BE2C (cell line): ENCODE results near the gene CLCNKB.
"Not testable (repeated sequence)": the region's sequence is repeated elsewhere in the genome, so short reads cannot be mapped to it uniquely, and the experiment has no call there.

Source experiments
- DNase-seq: peaks from one replicate; pipeline ENCODE4 v3.0.0-alpha.2; 2020
- H3K27me3 ChIP-seq: fragments of 250-450 bp; sonication (Bioruptor Pico); 2 replicates; pipeline ENCODE4 v1.5.1; 2020; ENCODE audit warnings: mild to moderate bottlenecking
- H3K36me3 ChIP-seq: fragments of 250-450 bp; sonication (Bioruptor Pico); 2 replicates; pipeline ENCODE4 v1.5.1; 2020; ENCODE audit warnings: mild to moderate bottlenecking
- H3K4me1 ChIP-seq: fragments of 250-450 bp; sonication (Bioruptor Pico); 2 replicates; pipeline ENCODE4 v1.5.1; 2020
- H3K4me3 ChIP-seq: 2 replicates; pipeline ENCODE4 v1.5.1; 2011; ENCODE audit warnings: low read depth, low read length
- H3K9me3 ChIP-seq: fragments of 250-450 bp; sonication (Bioruptor Pico); 2 replicates; pipeline ENCODE4 v1.5.1; 2020
- CTCF ChIP-seq: IDR thresholded peaks from 2 replicates; pipeline ENCODE4 v1.5.1; 2012; ENCODE audit warnings: mild to moderate bottlenecking, low read depth, low read length

Gene CLCNKB

GRCh38 chr1:16022393-16022792, 21.2 kb upstream of the CLCNKB start:
- no peak overlapping the region for H3K4me3 ChIP-seq
- H3K9me3 ChIP-seq, result no peaks in the 10 kb centered on the region
- peaks cover 21% of the 10 kb centered on the region for H3K4me1 ChIP-seq
- H3K27me3 ChIP-seq, result no peaks in the 10 kb centered on the region
- TF ChIP-seq CTCF, result no peak
- no peak for DNase-seq
- H3K36me3 ChIP-seq, result no peaks in the 10 kb centered on the region

- no peak for TF ChIP-seq CTCF
- Histone ChIP-seq H3K9me3 (no peaks in the 10 kb centered on the region), H3K27me3 (no peaks in the 10 kb centered on the region), H3K4me3 (no peak overlapping the region), H3K36me3 (no peaks in the 10 kb centered on the region), H3K4me1 (peaks cover 13% of the 10 kb centered on the region; the same call in 1 of the 2 replicates)
- DNase-seq, result no peak
Measured at GRCh38 chr1:16023050-16023653, 20.4 kb upstream of the CLCNKB start.

GRCh38 chr1:16026302-16026701, 17.3 kb upstream of the CLCNKB start:
- not testable (repeated sequence) for H3K4me1 ChIP-seq, H3K9me3 ChIP-seq, DNase-seq, H3K36me3 ChIP-seq, H3K27me3 ChIP-seq, H3K4me3 ChIP-seq

GRCh38 chr1:16026723-16027484, 16.7 kb upstream of the CLCNKB start:
- DNase-seq, result peak; percentile 69
- Histone ChIP-seq H3K9me3 (no peaks in the 10 kb centered on the region), H3K4me1 (no peaks in the 10 kb centered on the region), H3K36me3 (no peaks in the 10 kb centered on the region), H3K4me3 (no peak overlapping the region), H3K27me3 (no peaks in the 10 kb centered on the region)
- TF ChIP-seq CTCF, result no peak

- H3K4me3 ChIP-seq, result no peak overlapping the region
Measured at GRCh38 chr1:16028237-16029002, 15.2 kb upstream of the CLCNKB start.

GRCh38 chr1:16029003-16029268, 14.6 kb upstream of the CLCNKB start:
- not testable (repeated sequence) for H3K4me3 ChIP-seq, H3K27me3 ChIP-seq, H3K4me1 ChIP-seq, H3K9me3 ChIP-seq, H3K36me3 ChIP-seq, DNase-seq

More at GRCh38 chr1:16028237-16029002, 15.2 kb upstream of the CLCNKB start:
- TF ChIP-seq CTCF, result no peak
- no peak for DNase-seq
- H3K27me3 ChIP-seq, result no peaks in the 10 kb centered on the region
- H3K9me3 ChIP-seq, result no peaks in the 10 kb centered on the region
- peaks cover 3% of the 10 kb centered on the region; the same call in 1 of the 2 replicates for H3K4me1 ChIP-seq
- no peaks in the 10 kb centered on the region for H3K36me3 ChIP-seq

- Histone ChIP-seq H3K9me3 (no peaks in the 10 kb centered on the region), H3K4me3 (no peak overlapping the region), H3K4me1 (peaks cover 3% of the 10 kb centered on the region; the same call in 1 of the 2 replicates), H3K36me3 (no peaks in the 10 kb centered on the region), H3K27me3 (no peaks in the 10 kb centered on the region)
- no peak for TF ChIP-seq CTCF
- DNase-seq, result no peak
Measured at GRCh38 chr1:16029288-16029687, 14.3 kb upstream of the CLCNKB start.
